H9 (cell line): Measurements from ENCODE around the gene RPS10. TPM values are rescaled to one million over a fixed set of nuclear protein-coding genes. Genes with fewer than 3 reads are reported as not detected.
A peak's percentile ranks its signal among the peaks of the same experiment; 100 is the strongest.

Experiments used
- DNase-seq: peaks from one replicate; pipeline ENCODE4 v3.0.0-alpha.2; 2017
- H2AFZ ChIP-seq: one replicate; pipeline ENCODE4 v1.6.1; 2013; ENCODE audit warnings: mild to moderate bottlenecking, low read length, control low read depth, moderate library complexity
- H2AK5ac ChIP-seq: 2 replicates; pipeline ENCODE4 v1.6.1; 2013; ENCODE audit warnings: low read length, control low read depth, mixed read lengths; ENCODE audit not compliant: insufficient read length
- H2BK120ac ChIP-seq: one replicate; pipeline ENCODE4 v1.6.1; 2013; ENCODE audit warnings: low read depth, mild to moderate bottlenecking, low read length, control low read depth, inconsistent platforms; ENCODE audit not compliant: poor library complexity, severe bottlenecking
- H2BK12ac ChIP-seq: 2 replicates; pipeline ENCODE4 v1.6.1; 2013; ENCODE audit warnings: low read length, control low read depth, mixed read lengths, low read depth; ENCODE audit not compliant: insufficient read length
- H2BK15ac ChIP-seq: 2 replicates; pipeline ENCODE4 v1.6.1; 2013; ENCODE audit warnings: low read depth, low read length, control low read depth
- H2BK20ac ChIP-seq: one replicate; pipeline ENCODE4 v1.6.1; 2013; ENCODE audit warnings: low read depth, mild to moderate bottlenecking, low read length, control low read depth, inconsistent platforms; ENCODE audit not compliant: poor library complexity, severe bottlenecking
- H2BK5ac ChIP-seq: 2 replicates; pipeline ENCODE4 v1.6.1; 2013; ENCODE audit warnings: low read length, control low read depth, mixed read lengths; ENCODE audit not compliant: insufficient read length
- H3K14ac ChIP-seq: 2 replicates; pipeline ENCODE4 v1.6.1; 2013; ENCODE audit warnings: low read length, control low read depth; ENCODE audit not compliant: insufficient read depth
- H3K18ac ChIP-seq: 2 replicates; pipeline ENCODE4 v1.6.1; 2013; ENCODE audit warnings: low read depth, mild to moderate bottlenecking, mixed read lengths, low read length, control low read depth; ENCODE audit not compliant: insufficient read length
- H3K23ac ChIP-seq: 2 replicates; pipeline ENCODE4 v1.6.1; 2013; ENCODE audit warnings: low read length, control low read depth, mixed read lengths, low read depth; ENCODE audit not compliant: insufficient read length
- H3K23me2 ChIP-seq: 2 replicates; pipeline ENCODE4 v1.6.1; 2013; ENCODE audit warnings: low read depth, mild to moderate bottlenecking, mixed read lengths, low read length, control low read depth; ENCODE audit not compliant: insufficient read length, poor library complexity, severe bottlenecking
- H3K27ac ChIP-seq: 2 replicates; pipeline ENCODE4 v1.5.1; 2013; ENCODE audit warnings: low read length, control low read depth, mixed read lengths, low read depth; ENCODE audit not compliant: insufficient read length
- H3K27me3 ChIP-seq: 2 replicates; pipeline ENCODE4 v1.6.1; 2013; ENCODE audit warnings: low read length, control low read depth, inconsistent platforms; ENCODE audit not compliant: insufficient read depth
- H3K4ac ChIP-seq: 2 replicates; pipeline ENCODE4 v1.6.1; 2013; ENCODE audit warnings: low read depth, mild to moderate bottlenecking, control low read depth, inconsistent platforms, low read length, moderate library complexity
- H3K4me1 ChIP-seq: 2 replicates; pipeline ENCODE4 v1.6.1; 2013; ENCODE audit warnings: low read length, control low read depth, inconsistent platforms; ENCODE audit not compliant: insufficient read depth
- H3K4me2 ChIP-seq: 2 replicates; pipeline ENCODE4 v1.6.1; 2013; ENCODE audit warnings: low read length, control low read depth, mixed read lengths; ENCODE audit not compliant: insufficient read length, insufficient read depth
- H3K56ac ChIP-seq: 2 replicates; pipeline ENCODE4 v1.6.1; 2013; ENCODE audit warnings: low read depth, mild to moderate bottlenecking, mixed read lengths, low read length, control low read depth; ENCODE audit not compliant: insufficient read length
- H3K79me1 ChIP-seq: 2 replicates; pipeline ENCODE4 v1.6.1; 2013; ENCODE audit warnings: low read depth, mild to moderate bottlenecking, moderate library complexity, low read length, control low read depth, inconsistent platforms; ENCODE audit not compliant: insufficient read depth, poor library complexity, severe bottlenecking
- H3K79me2 ChIP-seq: 2 replicates; pipeline ENCODE4 v1.6.1; 2013; ENCODE audit warnings: low read length, control low read depth, inconsistent platforms; ENCODE audit not compliant: insufficient read depth
- H3K9ac ChIP-seq: 2 replicates; pipeline ENCODE4 v1.6.1; 2013; ENCODE audit warnings: low read length, control low read depth, mixed read lengths; ENCODE audit not compliant: insufficient read length; ENCODE audit errors: extremely low read depth
- H3K9me3 ChIP-seq: one replicate; pipeline ENCODE4 v1.6.1; 2013; ENCODE audit warnings: low read depth, low read length, inconsistent platforms; ENCODE audit not compliant: control insufficient read depth
- H3T11ph ChIP-seq: one replicate; pipeline ENCODE4 v1.6.1; 2013; ENCODE audit warnings: mild to moderate bottlenecking, low read length, control low read depth, inconsistent platforms
- H4K20me1 ChIP-seq: one replicate; pipeline ENCODE4 v1.6.1; 2013; ENCODE audit not compliant: control insufficient read depth, insufficient read length, insufficient read depth
- H4K5ac ChIP-seq: 2 replicates; pipeline ENCODE4 v1.6.1; 2013; ENCODE audit warnings: low read depth, mild to moderate bottlenecking, mixed read lengths, low read length, control low read depth; ENCODE audit not compliant: insufficient read length
- H4K8ac ChIP-seq: replicated peaks from 2 replicates; pipeline ENCODE4 v1.6.1; 2013; ENCODE audit warnings: low read length, control low read depth, mixed read lengths, low read depth; ENCODE audit not compliant: insufficient read length
- H4K91ac ChIP-seq: 2 replicates; pipeline ENCODE4 v1.6.1; 2013; ENCODE audit warnings: low read depth, mild to moderate bottlenecking, moderate library complexity, mixed read lengths, low read length, control low read depth; ENCODE audit not compliant: insufficient read length
- H3K27ac Mint-ChIP-seq, 3 experiments: 2 replicates in 2 of 3; 3 replicates in 1 of 3; pipeline ENCODE4 v1.8.0; 2020 to 2021; ENCODE audit warnings: mixed read lengths in 3 of 3, mild to moderate bottlenecking in 1 of 3, moderate library complexity in 1 of 3
- H3K27me3 Mint-ChIP-seq: 2 replicates; pipeline ENCODE4 v1.8.0; 2021; ENCODE audit warnings: low read depth, mild to moderate bottlenecking, moderate library complexity, mixed read lengths
- H3K36me3 Mint-ChIP-seq, 3 experiments: 2 replicates in 2 of 3; 3 replicates in 1 of 3; pipeline ENCODE4 v1.8.0; 2020 to 2021; ENCODE audit warnings: low read depth in 3 of 3, mixed read lengths in 3 of 3; ENCODE audit not compliant: insufficient read depth in 1 of 3
- H3K4me1 Mint-ChIP-seq, 2 experiments: 2 replicates each; pipeline ENCODE4 v1.8.0; 2020; ENCODE audit warnings: mixed read lengths in 2 of 2
- H3K4me3 Mint-ChIP-seq, 2 experiments: 2 replicates in 1 of 2; 3 replicates in 1 of 2; pipeline ENCODE4 v1.8.0; 2020 to 2021; ENCODE audit warnings: mild to moderate bottlenecking in 2 of 2, mixed read lengths in 2 of 2, moderate library complexity in 1 of 2
- H3K9me3 Mint-ChIP-seq, 2 experiments: 2 replicates in 1 of 2; 3 replicates in 1 of 2; pipeline ENCODE4 v1.8.0; 2020; ENCODE audit warnings: mild to moderate bottlenecking in 2 of 2, mixed read lengths in 2 of 2, moderate library complexity in 1 of 2
- CTCF ChIP-seq: fragments of 200-600 bp; sonication (generic); conservative IDR thresholded peaks from 3 replicates; pipeline ENCODE4 v1.8.0; 2021; ENCODE audit warnings: antibody characterized with exemption, mild to moderate bottlenecking
- WGBS: extraction: QIAGEN DNeasy Blood & Tissue Kit; methylation state at CpG from one replicate; pipeline ENCODE4 v1.1.7; 2013; ENCODE audit warnings: missing lambda C conversion rate, low lambda C conversion rate, mixed read lengths; ENCODE audit not compliant: insufficient read length; ENCODE audit errors: extremely low coverage; 5-methylcytosine and 5-hydroxymethylcytosine counted together
- total RNA-seq: library from RNA; stranded (reverse); gene quantifications from 2 replicates; pipeline ENCODE4 v1.2.1, GENCODE V29; 2021

The RPS10 gene
- total RNA-seq, 1 experiment from 2014 or later = 2,330 TPM

GRCh38 chr6:34391786-34392496, 33.9 kb downstream of the RPS10 start:
- Histone ChIP-seq H2AFZ (no peak overlapping the region), H3K9me3 (no peaks in the 10 kb centered on the region), H3K18ac (peak overlapping the region; percentile 80), H3K79me2 (peaks cover 18% of the 10 kb centered on the region; the same call in 1 of the 2 replicates), H3K23me2 (peaks cover 9% of the 10 kb centered on the region), H4K91ac (no peak overlapping the region), H2AK5ac (no peak overlapping the region), H2BK12ac (no peak overlapping the region), H3K4ac (no peak overlapping the region), H3K4me2 (peak overlapping the region; percentile 94), H3K56ac (no peak overlapping the region), H4K5ac (no peak overlapping the region), H2BK15ac (no peak overlapping the region), H3K14ac (peak overlapping the region; percentile 89), H4K20me1 (no peaks in the 10 kb centered on the region), H3K27ac (no peak overlapping the region), H2BK20ac (no peak overlapping the region), H3K4me1 (no peaks in the 10 kb centered on the region), H2BK120ac (no peak overlapping the region), H3K79me1 (no peaks in the 10 kb centered on the region), H3K27me3 (no peaks in the 10 kb centered on the region), H3T11ph (no peak overlapping the region), H2BK5ac (no peak overlapping the region), H4K8ac (no peak overlapping the region), H3K9ac (peak overlapping the region; percentile 61), H3K23ac (no peak overlapping the region)
- H3K27ac Mint-ChIP-seq = peak overlapping the region in 1 of 3 experiments; percentile 74; a peak in 2 of 7 replicates
- WGBS = no CpG with 5 or more reads among the region's 78 CpGs
- peaks cover 17 to 23% of the 10 kb centered on the region in 2 experiments for H3K4me1 Mint-ChIP-seq
- peak; percentile 62 for DNase-seq
- no peak for TF ChIP-seq CTCF
- H3K27me3 Mint-ChIP-seq = peaks cover 4% of the 10 kb centered on the region; the same call in 1 of the 2 replicates
- H3K9me3 Mint-ChIP-seq = peaks cover 12 to 14% of the 10 kb centered on the region in 2 experiments
- peaks cover 4 to 14% (median 5%) of the 10 kb centered on the region in 3 experiments for H3K36me3 Mint-ChIP-seq
- no peak overlapping the region for H3K4me3 Mint-ChIP-seq
